HEK293T (cell line): ENCODE data around the gene HBE1.

Source experiments
- ARNT ChIP-seq: fragments of 450-650 bp; IDR thresholded peaks from 2 replicates; pipeline ENCODE4 v1.6.1; 2017; ENCODE audit warnings: mild to moderate bottlenecking
- BHLHE40 ChIP-seq: fragments of 450-650 bp; IDR thresholded peaks from 2 replicates; pipeline ENCODE4 v1.6.1; 2016; ENCODE audit warnings: mild to moderate bottlenecking, moderate library complexity, borderline replicate concordance
- CTBP1 ChIP-seq: fragments of 450-650 bp; IDR thresholded peaks from 2 replicates; pipeline ENCODE4 v1.6.1; 2016; ENCODE audit warnings: borderline replicate concordance
- ELF4 ChIP-seq: fragments of 450-650 bp; IDR thresholded peaks from 2 replicates; pipeline ENCODE4 v1.6.1; 2017; ENCODE audit warnings: antibody characterized with exemption
- FOXA1 ChIP-seq: fragments of 450-650 bp; IDR thresholded peaks from 2 replicates; pipeline ENCODE4 v1.6.1; 2016; ENCODE audit warnings: mild to moderate bottlenecking
- FOXK2 ChIP-seq: fragments of 450-650 bp; IDR thresholded peaks from 2 replicates; pipeline ENCODE4 v1.6.1; 2016; ENCODE audit warnings: mild to moderate bottlenecking
- FOXM1 ChIP-seq: fragments of 450-650 bp; IDR thresholded peaks from 2 replicates; pipeline ENCODE4 v1.6.1; 2017; ENCODE audit warnings: mild to moderate bottlenecking, borderline replicate concordance
- LEF1 ChIP-seq: fragments of 450-650 bp; IDR thresholded peaks from 2 replicates; pipeline ENCODE4 v1.6.1; 2017; ENCODE audit warnings: mild to moderate bottlenecking, borderline replicate concordance
- NFRKB ChIP-seq: fragments of 450-650 bp; IDR thresholded peaks from 2 replicates; pipeline ENCODE4 v1.6.1; 2016; ENCODE audit warnings: mild to moderate bottlenecking, moderate library complexity
- SP1 ChIP-seq: fragments of 450-650 bp; IDR thresholded peaks from 2 replicates; pipeline ENCODE4 v1.6.1; 2017
- SUZ12 ChIP-seq: fragments of 450-650 bp; IDR thresholded peaks from 2 replicates; pipeline ENCODE4 v1.6.1; 2016; ENCODE audit warnings: mild to moderate bottlenecking
- TARDBP ChIP-seq: fragments of 450-650 bp; IDR thresholded peaks from 2 replicates; pipeline ENCODE4 v1.6.1; 2016

GRCh38 chr11:5242208-5242607, 27.5 kb downstream of the HBE1 start:
- no peak for TF ChIP-seq SP1
- TF ChIP-seq BHLHE40: no peak
- no peak for TF ChIP-seq ARNT
- no peak for TF ChIP-seq FOXK2
- no peak for TF ChIP-seq NFRKB
- TF ChIP-seq ELF4: no peak
- TF ChIP-seq FOXA1: no peak
- no peak for TF ChIP-seq LEF1
- no peak for TF ChIP-seq FOXM1
- TF ChIP-seq TARDBP: no peak
- no peak for TF ChIP-seq CTBP1
- TF ChIP-seq SUZ12: no peak
